ENCODE measurements around the gene FUOM.
A peak's percentile ranks its signal among the peaks of the same experiment; 100 is the strongest.
"Not testable (repeated sequence)": the region's sequence is repeated elsewhere in the genome, so short reads cannot be mapped to it uniquely, and the experiment has no call there.

FUOM gene

GRCh38 chr10:133328358-133329343 is 29.2 kb downstream of the FUOM start:
- no peak for DNase-seq (ENCODE audit: low spot score)

DNA sequence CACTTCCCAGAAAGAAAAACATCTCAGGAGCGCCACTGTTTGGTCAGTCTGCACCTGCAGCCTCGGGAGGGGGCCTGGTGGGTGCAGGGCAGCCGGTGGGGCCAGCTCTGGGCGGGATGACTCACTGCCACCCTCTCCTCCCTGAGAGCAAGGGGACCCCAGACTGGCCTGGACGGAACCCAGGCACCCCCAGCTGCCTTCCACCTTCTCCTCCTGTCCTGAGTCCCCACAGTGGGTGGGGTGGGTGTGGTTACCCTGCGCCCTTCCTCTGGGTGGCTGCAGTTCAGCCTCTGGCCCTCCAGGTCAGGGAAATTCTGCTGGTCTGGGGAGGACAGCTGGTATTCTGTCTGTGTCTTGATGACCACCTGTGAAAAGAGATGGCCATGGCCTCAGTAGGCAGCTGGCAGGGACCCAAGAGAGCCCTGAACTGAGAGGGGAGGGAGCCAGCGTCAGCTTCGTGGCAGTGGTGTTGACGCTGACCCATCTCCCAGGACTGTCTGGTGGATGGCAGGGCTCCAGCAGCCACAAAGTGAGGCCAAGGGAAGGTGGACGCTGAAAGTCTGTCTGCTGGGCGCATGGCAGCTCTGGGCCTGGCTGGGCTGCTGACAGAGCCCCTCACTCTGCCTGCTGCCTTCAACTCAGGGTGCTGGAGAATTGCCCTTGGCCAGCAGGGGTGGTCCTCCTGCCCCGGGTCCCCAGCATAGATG is 30.0 kb downstream of the FUOM start:
- no peak for DNase-seq (ENCODE audit: low spot score)

DNA sequence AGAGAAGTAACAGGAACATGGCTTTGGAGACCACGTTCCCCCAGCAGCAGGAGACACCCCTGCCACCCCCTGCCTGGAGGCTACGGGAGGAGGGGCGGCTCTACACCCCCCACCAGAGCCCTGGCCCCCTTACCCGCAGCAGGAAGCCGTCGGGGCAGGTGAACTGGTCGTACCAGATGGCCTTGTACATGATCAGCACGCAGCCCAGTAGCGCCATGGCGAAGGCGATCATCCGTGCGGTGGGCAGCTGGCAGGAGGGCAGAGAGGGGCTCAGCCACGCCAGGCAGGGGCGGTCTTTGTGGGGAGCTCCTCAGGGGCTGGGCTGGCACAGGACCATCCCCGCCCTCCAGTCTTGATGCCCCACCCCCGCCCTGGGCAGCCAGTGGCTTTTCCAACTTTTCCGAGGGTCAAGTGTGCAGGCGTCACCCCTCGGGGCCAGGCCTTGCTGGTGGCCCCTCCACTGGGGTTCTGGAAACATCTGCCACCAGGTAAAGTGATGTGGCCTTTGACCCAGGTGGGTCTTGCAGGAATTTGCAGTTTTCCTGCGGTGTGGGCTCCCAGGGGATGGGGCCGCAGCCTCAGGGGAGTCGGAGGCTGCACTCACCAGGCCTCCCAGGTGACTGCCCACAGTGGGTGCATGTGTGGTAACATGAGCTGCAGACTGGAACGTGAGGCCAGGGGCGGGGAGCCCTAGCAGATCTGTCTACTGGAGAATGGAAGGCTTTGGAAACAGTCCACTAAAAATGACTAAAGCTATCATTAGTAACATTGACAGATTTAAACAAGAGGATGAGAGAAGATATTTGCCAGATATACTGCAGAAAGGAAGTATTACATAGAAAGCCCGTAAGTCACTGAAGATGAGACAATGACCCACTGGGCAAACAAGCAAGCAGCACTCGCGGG is 30.8 kb downstream of the FUOM start:
- DNase-seq (ENCODE audit: low spot score): no peak

GRCh38 chr10:133326223-133326551 is 31.6 kb downstream of the FUOM start:
- DNase-seq (ENCODE audit: low spot score): no peak

DNA sequence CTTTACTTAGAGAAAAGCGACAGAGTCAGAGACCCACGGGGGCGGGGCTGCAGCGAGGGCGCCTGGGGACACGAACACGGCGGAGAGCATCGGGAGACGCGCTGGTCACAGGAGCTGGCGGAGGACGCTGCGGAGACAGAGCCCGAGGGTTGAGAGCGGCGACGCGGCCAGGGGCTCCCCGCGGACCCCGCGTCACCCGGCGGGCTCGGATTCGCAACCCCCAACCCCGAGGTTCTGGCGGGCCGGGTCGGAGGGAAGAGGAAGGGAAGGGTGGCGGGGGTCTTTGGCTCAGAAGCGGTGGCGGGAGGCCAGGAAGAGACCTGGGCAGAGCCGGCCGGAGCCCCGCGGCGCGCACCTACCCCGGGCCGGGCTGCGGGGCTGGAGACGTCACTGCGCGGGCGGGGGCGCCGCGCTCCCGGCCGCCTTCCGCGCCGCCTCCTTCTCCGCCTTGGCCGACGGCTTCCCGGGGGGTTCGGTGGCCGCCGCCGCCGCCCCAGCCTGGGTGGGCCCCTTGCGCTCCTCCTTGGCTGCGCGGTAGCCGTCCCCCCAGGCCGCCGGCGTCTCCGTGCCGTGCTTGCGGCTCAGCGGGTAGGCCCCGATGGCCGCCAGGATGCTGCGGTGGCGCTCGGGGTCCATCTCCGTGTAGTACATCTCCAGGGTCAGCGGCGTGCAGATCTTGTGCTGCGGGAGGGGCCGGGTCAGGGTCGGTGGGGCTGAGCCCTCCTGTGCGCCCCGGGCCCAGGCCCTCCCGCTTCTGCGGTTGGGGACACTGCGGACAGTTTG is 32.2 kb downstream of the FUOM start:
- DNase-seq (ENCODE audit: low spot score): no peak

DNA sequence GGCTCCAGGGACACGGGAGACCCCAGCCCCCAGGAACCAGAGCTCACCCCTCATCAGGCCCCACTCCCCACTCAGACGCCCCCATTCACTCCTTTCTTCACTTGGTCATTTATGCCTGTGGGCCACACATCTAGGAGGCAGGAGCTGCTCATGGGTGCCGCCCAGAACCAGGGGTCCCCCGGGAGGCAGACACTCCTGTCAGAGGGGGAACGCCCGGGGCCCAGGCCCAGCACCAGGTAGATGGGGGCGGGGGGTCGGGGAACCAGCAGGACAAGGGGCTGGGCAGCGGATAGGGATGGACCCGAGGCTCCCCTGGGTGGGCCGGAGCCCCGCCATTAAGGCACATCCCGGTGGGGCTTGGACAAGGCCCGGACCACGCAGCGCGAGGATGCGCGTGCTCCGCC is 33.0 kb downstream of the FUOM start:
- no peak for DNase-seq (ENCODE audit: low spot score)

DNA sequence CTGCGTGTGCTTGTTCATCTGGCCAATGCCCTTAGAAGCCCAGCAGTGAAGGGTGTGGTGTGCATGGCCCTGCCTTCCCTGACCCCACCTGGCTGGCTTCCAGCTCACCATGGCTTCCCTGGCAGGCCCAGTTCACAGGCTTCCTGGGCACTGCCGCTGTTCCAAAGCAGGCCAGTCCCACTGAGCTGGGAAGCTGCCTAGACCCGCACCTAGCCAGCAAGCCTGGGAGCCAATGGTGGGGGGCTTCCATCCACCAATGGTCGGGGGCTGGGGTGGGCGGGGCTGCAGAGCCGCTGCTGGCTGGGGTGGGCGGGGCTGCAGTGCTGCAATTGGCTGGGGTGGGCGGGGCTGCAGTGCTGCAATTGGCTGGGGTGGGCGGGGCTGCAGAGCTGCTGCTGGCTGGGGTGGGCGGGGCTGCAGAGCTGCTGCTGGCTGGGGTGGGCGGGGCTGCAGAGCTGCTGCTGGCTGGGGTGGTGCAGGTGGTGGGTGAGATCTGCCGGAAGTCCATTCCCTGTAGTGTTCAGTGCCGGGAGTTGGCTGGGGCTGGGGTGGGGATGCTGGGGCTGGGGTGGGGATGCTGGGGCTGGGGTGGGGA is 33.5 kb downstream of the FUOM start:
- DNase-seq (ENCODE audit: low spot score): no peak

DNA sequence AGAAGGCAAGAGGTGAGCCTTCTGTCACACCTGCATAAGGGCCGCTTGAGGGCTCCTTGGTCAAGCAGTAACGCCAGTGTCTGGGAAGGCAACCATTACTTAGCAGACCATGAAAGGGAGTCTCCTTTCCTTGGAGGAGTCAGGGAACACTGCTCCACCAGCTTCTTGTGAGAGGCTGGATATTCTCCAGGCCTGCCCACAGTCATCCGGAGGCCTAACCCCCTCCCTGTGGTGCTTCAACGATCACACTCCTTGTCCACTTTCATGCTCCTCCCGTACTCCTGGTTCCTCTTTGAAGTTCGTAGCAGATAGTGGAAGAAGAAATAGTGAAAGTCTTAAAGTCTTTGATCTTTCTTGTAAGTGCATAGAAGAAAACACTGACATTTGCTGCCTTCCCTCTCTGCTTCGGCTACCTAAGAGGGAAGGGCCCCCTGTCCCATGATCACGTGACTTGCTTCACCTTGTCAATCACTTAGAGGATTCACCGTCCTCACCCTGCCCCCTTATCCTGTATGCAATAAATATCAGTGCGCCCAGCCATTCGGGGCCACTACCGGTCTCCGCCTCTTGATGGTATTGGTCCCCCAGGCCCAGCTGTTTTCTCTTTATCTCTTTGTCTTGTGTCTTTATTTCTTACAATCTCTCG is 35.6 kb downstream of the FUOM start:
- DNase-seq (ENCODE audit: low spot score): not testable (repeated sequence)

DNA sequence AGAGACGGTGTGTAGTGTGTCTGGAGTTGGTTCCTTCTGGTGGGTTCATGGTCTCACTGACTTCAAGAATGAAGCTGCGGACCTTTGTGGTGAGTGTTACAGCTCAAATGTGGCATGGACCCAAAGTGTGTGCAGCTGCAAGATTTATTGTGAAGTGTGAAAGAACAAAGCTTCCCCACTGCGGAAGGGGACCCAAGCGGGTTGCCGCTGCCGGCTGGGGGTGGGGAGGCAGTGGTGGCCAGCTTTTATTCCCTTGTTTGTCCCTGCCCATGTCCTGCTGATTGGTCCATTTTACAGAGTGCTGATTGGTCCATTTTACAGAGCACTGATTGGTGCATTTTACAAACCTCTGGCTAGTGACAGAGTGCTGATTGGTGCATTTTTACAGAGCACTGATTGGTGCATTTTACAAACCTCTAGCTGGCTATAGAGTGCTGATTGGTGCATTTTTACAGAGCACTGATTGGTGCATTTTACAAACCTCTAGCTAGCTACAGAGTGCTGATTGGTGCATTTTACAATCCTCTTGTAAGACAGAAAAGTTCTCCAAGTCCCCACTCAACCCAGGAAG is 36.9 kb downstream of the FUOM start:
- not testable (repeated sequence) for DNase-seq (ENCODE audit: low spot score)

DNA sequence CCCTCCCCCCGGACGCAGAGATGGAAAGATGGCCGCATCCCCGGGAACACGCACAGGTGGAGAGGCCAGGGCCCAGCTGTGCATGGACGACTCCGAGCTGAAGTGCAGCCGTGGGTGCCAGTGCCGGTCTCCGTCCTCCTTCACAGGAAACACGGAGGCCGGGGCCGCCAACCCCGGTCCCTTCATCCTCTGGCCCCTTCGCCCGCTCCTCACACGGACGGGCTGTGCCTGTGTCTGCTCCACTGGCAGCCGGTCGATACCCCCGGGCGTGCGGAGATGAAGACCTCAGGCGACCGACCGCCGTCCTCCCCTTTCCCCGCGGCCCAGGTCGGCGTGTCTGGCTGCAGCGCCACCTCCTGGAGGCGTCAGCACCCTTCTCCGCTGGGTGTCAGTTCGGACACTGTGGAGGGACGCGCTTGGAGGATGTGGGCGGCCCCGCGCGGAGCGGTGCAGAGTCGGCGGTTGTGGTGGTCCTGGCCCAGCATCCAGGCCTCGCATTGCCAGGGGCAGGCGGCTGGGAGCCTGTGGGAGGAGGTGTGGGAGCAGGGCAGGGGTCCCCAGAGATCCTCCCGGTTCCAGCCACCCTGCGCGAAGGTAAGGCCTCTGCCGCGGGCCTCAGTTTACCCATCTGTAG is 39.2 kb downstream of the FUOM start:
- peak; percentile 52 for DNase-seq (ENCODE audit: low spot score)

GRCh38 chr10:133316732-133317131 is 41.1 kb downstream of the FUOM start:
- no peak for DNase-seq (ENCODE audit: low spot score)

- no peak for DNase-seq (ENCODE audit: low spot score)
Observed at GRCh38 chr10:133316266-133316665, 41.6 kb downstream of the FUOM start.

- no peak for DNase-seq (ENCODE audit: low spot score)
Observed at GRCh38 chr10:133315847-133316246, 42.0 kb downstream of the FUOM start.

DNA sequence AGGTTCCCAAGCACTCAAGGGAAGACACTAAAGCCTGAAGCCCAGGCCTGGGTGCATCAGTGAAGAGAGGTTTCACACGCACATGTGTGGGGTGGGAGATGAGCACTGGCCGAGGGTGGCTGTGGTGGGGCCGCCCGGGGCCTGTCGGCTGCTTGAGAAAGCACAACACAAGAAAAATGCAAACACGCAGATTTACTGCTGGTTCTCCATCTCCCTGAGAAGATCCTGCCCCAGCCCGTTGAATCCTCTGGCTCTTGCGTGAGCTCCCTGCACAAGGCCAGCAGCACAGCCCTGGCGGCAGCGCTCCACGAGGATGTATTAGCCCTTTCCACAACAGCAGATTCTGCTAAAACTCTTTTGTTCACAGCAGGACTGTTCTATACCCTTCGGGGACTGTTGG is 42.9 kb downstream of the FUOM start:
- no peak for DNase-seq (ENCODE audit: low spot score)

- no peak for DNase-seq (ENCODE audit: low spot score)
Observed at GRCh38 chr10:133313192-133313591, 44.6 kb downstream of the FUOM start.

DNA sequence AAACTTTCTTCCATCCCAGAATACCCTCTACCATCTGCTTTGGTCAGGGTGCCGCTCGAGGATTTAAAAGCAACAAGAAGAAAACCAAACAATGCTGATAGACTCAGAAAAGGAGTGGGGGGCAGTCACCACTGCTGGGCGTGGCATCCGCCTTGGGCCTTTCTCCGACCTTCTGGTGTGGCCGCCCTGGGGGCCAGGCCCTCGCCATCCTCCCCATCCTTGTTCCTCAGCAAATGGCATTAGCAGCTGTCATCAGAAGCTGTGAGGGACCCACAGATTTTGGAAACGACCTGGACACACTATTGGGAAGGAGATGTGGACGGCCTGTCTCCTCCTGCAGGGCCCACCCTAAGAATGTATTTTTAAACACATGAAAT is 45.1 kb downstream of the FUOM start:
- DNase-seq (ENCODE audit: low spot score): no peak

DNA sequence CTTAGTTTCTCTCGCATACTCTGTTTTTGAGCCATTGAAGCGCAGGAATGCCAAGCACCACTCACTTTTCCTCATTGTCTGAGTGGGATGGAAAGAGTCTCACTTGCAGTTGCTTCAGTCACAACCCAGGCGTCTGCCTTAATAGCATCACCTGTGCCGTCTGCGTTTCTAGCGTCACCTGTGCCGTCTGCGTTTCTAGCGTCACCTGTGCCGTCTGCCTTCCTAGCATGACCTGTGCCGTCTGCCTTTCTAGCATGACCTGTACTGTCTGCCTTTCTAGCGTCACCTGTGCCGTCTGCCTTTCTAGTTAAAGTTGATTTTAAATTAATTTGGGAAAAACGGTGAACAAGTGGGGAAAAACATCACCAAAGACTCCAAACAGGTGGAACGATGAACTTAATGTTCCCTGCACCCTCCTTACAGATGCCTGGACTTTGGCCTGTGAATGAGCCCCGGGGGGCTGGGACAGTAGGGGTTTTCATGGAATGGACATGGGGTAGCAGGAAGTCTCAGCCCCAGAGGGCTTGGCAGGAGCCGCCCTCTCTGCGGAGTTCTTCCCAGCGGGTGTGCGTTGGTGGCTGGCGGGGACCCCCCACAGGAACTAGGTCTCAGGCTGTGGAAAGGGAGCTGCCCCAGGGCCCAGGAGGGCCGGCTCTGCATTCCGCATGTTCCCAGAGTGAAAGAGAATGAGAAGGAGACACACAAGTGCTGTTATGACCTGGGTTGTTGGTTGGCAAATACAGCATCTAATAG is 45.6 kb downstream of the FUOM start:
- no peak for DNase-seq (ENCODE audit: low spot score)

DNA sequence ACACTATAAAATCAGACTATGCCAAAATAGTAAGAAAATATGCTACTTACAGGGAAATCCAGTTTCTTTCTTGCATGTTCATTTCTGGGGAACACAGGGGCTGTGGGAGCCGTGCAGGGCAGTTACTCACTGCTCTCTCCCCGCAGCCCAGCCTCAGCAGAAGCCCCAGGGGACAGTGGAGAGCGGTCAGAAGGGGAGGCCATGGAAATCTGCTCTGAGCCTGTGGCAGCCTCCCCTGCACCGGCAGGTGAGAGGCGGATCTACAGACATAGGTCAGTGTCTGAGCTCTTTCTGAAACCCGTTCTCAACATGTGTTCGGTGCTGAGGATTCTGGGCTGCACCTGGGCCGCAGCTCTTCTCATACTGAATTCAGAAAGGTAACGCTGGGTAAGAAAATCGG is 46.2 kb downstream of the FUOM start:
- DNase-seq (ENCODE audit: low spot score): no peak

- no peak for DNase-seq (ENCODE audit: low spot score)
Observed at GRCh38 chr10:133310789-133311188, 47.0 kb downstream of the FUOM start.
